Glutamatergic neuron (in vitro differentiated cells): ENCODE data around the gene STARD8. TPM values are rescaled to one million over a fixed set of nuclear protein-coding genes. Genes with fewer than 3 reads are reported as not detected.

Source experiments
- DNase-seq: peaks from one replicate; pipeline ENCODE4 v3.0.0; 2022
- H3K27ac Mint-ChIP-seq: one replicate; pipeline ENCODE4 v1.8.0; 2020; ENCODE audit warnings: mild to moderate bottlenecking, mixed read lengths, inconsistent platforms; ENCODE audit not compliant: unreplicated experiment
- H3K27me3 Mint-ChIP-seq: one replicate; pipeline ENCODE4 v1.8.0; 2020; ENCODE audit warnings: mild to moderate bottlenecking, moderate library complexity, mixed read lengths, inconsistent platforms; ENCODE audit not compliant: unreplicated experiment
- H3K36me3 Mint-ChIP-seq: one replicate; pipeline ENCODE4 v1.8.0; 2020; ENCODE audit warnings: mild to moderate bottlenecking, mixed read lengths, inconsistent platforms; ENCODE audit not compliant: unreplicated experiment
- H3K4me1 Mint-ChIP-seq: one replicate; pipeline ENCODE4 v1.8.0; 2020; ENCODE audit warnings: mild to moderate bottlenecking, low read depth, mixed read lengths, inconsistent platforms; ENCODE audit not compliant: unreplicated experiment
- H3K4me3 Mint-ChIP-seq: one replicate; pipeline ENCODE4 v1.8.0; 2020; ENCODE audit warnings: mild to moderate bottlenecking, mixed read lengths, inconsistent platforms; ENCODE audit not compliant: unreplicated experiment
- H3K9me3 Mint-ChIP-seq: one replicate; pipeline ENCODE4 v1.8.0; 2020; ENCODE audit warnings: mild to moderate bottlenecking, moderate library complexity, mixed read lengths, inconsistent platforms; ENCODE audit not compliant: unreplicated experiment
- total RNA-seq: library from RNA; stranded (reverse); fragmentation: NEBNext Ultra II Directional; extraction: Animal tissue kit (Norgen Biotek cat#: 25700); gene quantifications from one replicate; pipeline ENCODE4 v1.2.1, GENCODE V29; 2021; ENCODE audit not compliant: unreplicated experiment
- TF ChIP-seq, protein P1 (sequence below): fragments of 200-600 bp; sonication (generic); IDR thresholded peaks from one replicate; pipeline ENCODE4 v1.5.0; 2021; ENCODE audit not compliant: partially characterized antibody, unreplicated experiment

STARD8 gene
- total RNA-seq, 1 donor from 2014 or later = 1.1 TPM

DNA sequence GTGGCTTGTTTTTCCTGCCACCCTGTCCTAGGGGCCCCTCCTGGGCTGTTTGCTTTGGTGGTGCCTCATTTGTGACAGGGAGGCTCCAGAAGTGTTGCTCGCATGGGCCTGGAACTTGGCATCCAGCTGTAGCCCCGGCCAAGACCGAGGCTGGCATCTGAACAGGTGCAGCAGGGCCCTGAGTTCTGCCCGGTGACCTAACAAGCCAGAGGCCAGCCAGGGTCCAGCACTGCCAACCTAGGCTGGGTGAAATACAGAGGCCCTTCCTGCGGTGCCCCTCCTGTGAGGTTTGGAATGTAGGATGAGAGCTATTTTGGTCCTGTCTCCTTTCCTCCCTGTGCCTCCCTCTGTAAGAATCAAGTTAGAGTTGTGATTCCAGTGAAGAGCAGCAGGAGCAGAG, 58.5 kb downstream of the STARD8 start:
- Mint-ChIP-seq H3K4me1 (no peaks in the 10 kb centered on the region), H3K36me3 (no peaks in the 10 kb centered on the region), H3K27ac (no peak overlapping the region), H3K27me3 (peaks cover 4% of the 10 kb centered on the region), H3K4me3 (no peak overlapping the region), H3K9me3 (no peaks in the 10 kb centered on the region)
- DNase-seq = no peak
- TF ChIP-seq, protein P1, sequence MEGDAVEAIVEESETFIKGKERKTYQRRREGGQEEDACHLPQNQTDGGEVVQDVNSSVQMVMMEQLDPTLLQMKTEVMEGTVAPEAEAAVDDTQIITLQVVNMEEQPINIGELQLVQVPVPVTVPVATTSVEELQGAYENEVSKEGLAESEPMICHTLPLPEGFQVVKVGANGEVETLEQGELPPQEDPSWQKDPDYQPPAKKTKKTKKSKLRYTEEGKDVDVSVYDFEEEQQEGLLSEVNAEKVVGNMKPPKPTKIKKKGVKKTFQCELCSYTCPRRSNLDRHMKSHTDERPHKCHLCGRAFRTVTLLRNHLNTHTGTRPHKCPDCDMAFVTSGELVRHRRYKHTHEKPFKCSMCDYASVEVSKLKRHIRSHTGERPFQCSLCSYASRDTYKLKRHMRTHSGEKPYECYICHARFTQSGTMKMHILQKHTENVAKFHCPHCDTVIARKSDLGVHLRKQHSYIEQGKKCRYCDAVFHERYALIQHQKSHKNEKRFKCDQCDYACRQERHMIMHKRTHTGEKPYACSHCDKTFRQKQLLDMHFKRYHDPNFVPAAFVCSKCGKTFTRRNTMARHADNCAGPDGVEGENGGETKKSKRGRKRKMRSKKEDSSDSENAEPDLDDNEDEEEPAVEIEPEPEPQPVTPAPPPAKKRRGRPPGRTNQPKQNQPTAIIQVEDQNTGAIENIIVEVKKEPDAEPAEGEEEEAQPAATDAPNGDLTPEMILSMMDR = no peak

DNA sequence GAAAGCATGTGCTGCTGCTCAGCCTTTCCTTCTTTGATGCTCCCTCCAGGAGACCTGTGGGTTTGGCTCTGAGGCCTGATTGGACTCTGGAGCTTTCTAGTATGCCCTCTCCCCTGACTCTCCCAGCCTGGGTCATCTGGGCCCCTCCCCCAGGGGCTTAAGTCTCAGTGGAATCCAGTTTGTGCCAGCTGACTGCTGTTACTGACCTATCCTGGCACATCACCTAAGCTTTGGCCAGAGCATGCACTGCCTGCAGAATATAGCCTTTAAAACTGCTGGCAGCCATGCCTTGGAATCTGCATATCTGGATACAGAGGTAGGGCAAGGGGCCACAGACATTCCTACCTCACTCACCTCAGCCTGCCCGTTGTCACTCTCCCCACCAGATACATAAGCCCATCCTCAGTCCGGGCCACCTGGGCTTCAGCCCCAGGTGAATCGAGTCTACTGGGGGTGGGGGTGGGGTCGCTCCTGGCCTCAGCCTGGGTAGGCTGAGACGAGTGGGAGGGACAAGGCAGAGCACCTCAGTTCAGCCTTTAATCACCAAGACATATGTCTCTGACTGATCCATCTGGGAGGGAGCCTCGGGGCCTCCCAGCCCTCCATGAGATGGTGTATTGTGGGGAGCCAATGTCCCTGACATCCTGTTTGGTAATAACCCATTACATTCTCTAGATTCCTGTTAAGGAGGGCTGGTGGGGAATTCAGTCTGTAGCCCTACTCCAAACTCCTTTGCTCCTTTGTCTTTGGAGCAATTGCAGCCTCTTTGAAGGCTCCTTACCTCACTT, 61.2 kb downstream of the STARD8 start:
- H3K27me3 Mint-ChIP-seq = peaks cover 3% of the 10 kb centered on the region
- no peaks in the 10 kb centered on the region for H3K36me3 Mint-ChIP-seq
- no peaks in the 10 kb centered on the region for H3K9me3 Mint-ChIP-seq
- no peak for DNase-seq
- no peaks in the 10 kb centered on the region for H3K4me1 Mint-ChIP-seq
- TF ChIP-seq, protein P1 = no peak
- no peak overlapping the region for H3K27ac Mint-ChIP-seq
- no peak overlapping the region for H3K4me3 Mint-ChIP-seq

DNA sequence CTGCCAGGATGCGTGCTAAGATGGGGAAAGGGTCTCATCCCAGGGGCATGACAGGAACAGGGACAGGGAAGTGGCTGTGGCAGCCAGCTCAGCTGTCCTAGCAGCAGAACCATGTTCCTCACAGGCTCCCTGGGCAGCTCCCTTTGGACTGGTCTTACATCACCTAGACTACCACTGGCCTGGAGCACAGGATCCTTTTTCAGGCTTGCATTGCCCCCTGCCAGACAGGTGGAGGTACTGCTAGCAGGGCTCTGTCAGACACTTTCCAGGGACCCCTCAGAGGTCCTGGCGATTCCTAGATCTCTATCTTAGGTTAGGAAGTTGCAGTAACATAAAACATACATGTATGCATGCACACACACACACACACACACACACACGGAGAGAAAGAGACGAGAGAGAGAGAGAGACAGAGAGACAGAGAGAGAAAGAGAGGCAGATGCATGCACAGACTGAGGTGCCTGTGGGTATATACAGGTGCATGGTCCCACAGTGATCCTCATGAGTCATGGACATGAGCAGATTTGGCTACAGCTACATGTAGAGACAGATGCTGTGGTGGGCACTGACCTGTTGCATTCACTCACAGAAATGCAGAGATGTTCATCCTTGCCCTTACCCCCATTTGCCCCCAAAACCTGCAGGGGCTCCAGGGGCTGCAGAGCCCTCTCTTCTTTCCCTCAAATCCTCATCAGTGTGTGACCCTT, 63.6 kb downstream of the STARD8 start:
- H3K4me1 Mint-ChIP-seq = no peaks in the 10 kb centered on the region
- H3K4me3 Mint-ChIP-seq = no peak overlapping the region
- TF ChIP-seq, protein P1 = peak; percentile 33
- DNase-seq = peak; percentile 42
- peaks cover 1% of the 10 kb centered on the region for H3K9me3 Mint-ChIP-seq
- H3K27me3 Mint-ChIP-seq = peaks cover 1% of the 10 kb centered on the region
- no peaks in the 10 kb centered on the region for H3K36me3 Mint-ChIP-seq
- H3K27ac Mint-ChIP-seq = no peak overlapping the region

DNA sequence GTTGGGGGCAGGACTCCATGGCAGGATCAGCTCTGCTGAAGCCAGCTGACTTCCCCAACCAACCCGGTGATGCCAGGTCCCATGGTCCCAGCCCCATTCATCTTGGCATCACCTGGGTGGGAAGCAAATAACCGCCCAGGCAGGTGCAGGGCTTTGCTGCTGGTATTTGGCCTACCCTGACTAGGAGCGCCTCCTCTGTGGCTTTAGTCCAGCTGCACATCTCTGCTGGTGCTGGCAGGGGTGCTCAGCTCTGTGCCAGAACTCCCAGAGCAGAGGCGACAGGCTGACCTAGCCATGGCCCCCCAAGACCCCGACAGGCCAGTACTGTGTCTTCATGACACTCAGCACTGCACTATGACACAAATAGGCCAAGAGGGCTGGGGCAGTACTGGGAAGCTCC, 64.4 kb downstream of the STARD8 start:
- no peaks in the 10 kb centered on the region for H3K4me1 Mint-ChIP-seq
- TF ChIP-seq, protein P1 = no peak
- DNase-seq = no peak
- H3K4me3 Mint-ChIP-seq = no peak overlapping the region
- no peaks in the 10 kb centered on the region for H3K36me3 Mint-ChIP-seq
- peaks cover 1% of the 10 kb centered on the region for H3K9me3 Mint-ChIP-seq
- H3K27me3 Mint-ChIP-seq = peaks cover 1% of the 10 kb centered on the region
- H3K27ac Mint-ChIP-seq = no peak overlapping the region

DNA sequence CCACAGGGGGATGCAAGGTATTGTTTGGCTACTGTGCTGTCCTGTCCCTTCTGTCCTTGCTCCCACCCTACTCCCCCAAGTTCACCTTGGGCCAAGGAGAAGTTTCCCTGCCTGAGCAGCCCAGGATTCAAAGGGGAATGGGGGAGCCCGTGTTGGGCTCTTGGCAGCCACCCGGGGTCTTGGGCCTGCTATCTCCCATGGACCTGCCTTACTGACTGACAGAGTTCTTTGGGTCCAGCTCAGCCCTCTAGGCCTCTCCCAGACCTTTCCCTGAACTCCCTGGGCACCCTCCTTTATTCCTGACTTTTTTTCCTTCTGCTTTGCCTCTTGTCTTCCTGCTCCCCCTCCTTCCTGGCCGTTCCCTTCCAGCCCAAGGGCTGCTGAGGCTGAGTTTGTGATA, 67.4 kb downstream of the STARD8 start:
- TF ChIP-seq, protein P1 = no peak
- Mint-ChIP-seq H3K4me1 (no peaks in the 10 kb centered on the region), H3K4me3 (no peak overlapping the region), H3K9me3 (peaks cover 3% of the 10 kb centered on the region), H3K36me3 (no peaks in the 10 kb centered on the region), H3K27ac (no peak overlapping the region), H3K27me3 (peaks cover 1% of the 10 kb centered on the region)
- no peak for DNase-seq
